Measurements from ENCODE around the gene PTPRT. TPM values are rescaled to one million over a fixed set of nuclear protein-coding genes. Genes with fewer than 3 reads are reported as not detected.

PTPRT gene
- total RNA-seq, 1 donor from 2014 or later, result 0.56 TPM

- DNase-seq (ENCODE audit: low read depth, low spot score), result no peak
- no peak overlapping the region for H3K4me3 Mint-ChIP-seq
- TF ChIP-seq CTCF (conservative IDR thresholded peaks at IDR 0.05), result no peak
- no peaks in the 10 kb centered on the region for H3K4me1 Mint-ChIP-seq
- no peaks in the 10 kb centered on the region for H3K36me3 Mint-ChIP-seq (ENCODE audit: low read depth)
- peaks cover 6% of the 10 kb centered on the region for H3K27me3 Mint-ChIP-seq (ENCODE audit: low read depth)
- no peaks in the 10 kb centered on the region for H3K9me3 Mint-ChIP-seq
- no peak overlapping the region for H3K27ac Mint-ChIP-seq (ENCODE audit: unreplicated experiment)
Observed at GRCh38 chr20:42051921-42052320, 1137.8 kb downstream of the PTPRT start.

- TF ChIP-seq CTCF (conservative IDR thresholded peaks at IDR 0.05), result no peak
- H3K27ac Mint-ChIP-seq (ENCODE audit: unreplicated experiment), result peak overlapping the region; percentile 3
- H3K27me3 Mint-ChIP-seq (ENCODE audit: low read depth), result peaks cover 9% of the 10 kb centered on the region
- no peak for DNase-seq (ENCODE audit: low read depth, low spot score)
- H3K4me3 Mint-ChIP-seq, result no peak overlapping the region
- no peaks in the 10 kb centered on the region for H3K4me1 Mint-ChIP-seq
- no peaks in the 10 kb centered on the region for H3K9me3 Mint-ChIP-seq
- no peaks in the 10 kb centered on the region for H3K36me3 Mint-ChIP-seq (ENCODE audit: low read depth)
Observed at GRCh38 chr20:42046371-42047085, 1143.2 kb downstream of the PTPRT start.

GRCh38 chr20:42043921-42044320 is 1145.8 kb downstream of the PTPRT start:
- H3K9me3 Mint-ChIP-seq, result no peaks in the 10 kb centered on the region
- DNase-seq (ENCODE audit: low read depth, low spot score), result no peak
- H3K4me3 Mint-ChIP-seq, result no peak overlapping the region
- no peaks in the 10 kb centered on the region for H3K4me1 Mint-ChIP-seq
- H3K36me3 Mint-ChIP-seq (ENCODE audit: low read depth), result no peaks in the 10 kb centered on the region
- no peak for TF ChIP-seq CTCF (conservative IDR thresholded peaks at IDR 0.05)
- peaks cover 18% of the 10 kb centered on the region for H3K27me3 Mint-ChIP-seq (ENCODE audit: low read depth)
- no peak overlapping the region for H3K27ac Mint-ChIP-seq (ENCODE audit: unreplicated experiment)

GRCh38 chr20:42041000-42041565 is 1148.6 kb downstream of the PTPRT start:
- TF ChIP-seq CTCF (conservative IDR thresholded peaks at IDR 0.05), result peak; percentile 59
- no peak for DNase-seq (ENCODE audit: low read depth, low spot score)
- H3K27ac Mint-ChIP-seq (ENCODE audit: unreplicated experiment), result no peak overlapping the region

GRCh38 chr20:42027746-42028268 is 1161.9 kb downstream of the PTPRT start:
- DNase-seq (ENCODE audit: low read depth, low spot score), result no peak
- Mint-ChIP-seq H3K27me3 (ENCODE audit: low read depth) (peaks cover 60% of the 10 kb centered on the region), H3K4me1 (no peaks in the 10 kb centered on the region), H3K4me3 (no peak overlapping the region), H3K9me3 (peaks cover 2% of the 10 kb centered on the region), H3K36me3 (ENCODE audit: low read depth) (no peaks in the 10 kb centered on the region), H3K27ac (ENCODE audit: unreplicated experiment) (no peak overlapping the region)
- peak; percentile 34 for TF ChIP-seq CTCF (conservative IDR thresholded peaks at IDR 0.05)

More at GRCh38 chr20:42041000-42041565, 1148.6 kb downstream of the PTPRT start:
- no peaks in the 10 kb centered on the region for H3K4me1 Mint-ChIP-seq
- no peaks in the 10 kb centered on the region for H3K36me3 Mint-ChIP-seq (ENCODE audit: low read depth)
- H3K4me3 Mint-ChIP-seq, result no peak overlapping the region
- H3K27me3 Mint-ChIP-seq (ENCODE audit: low read depth), result peaks cover 36% of the 10 kb centered on the region
- H3K9me3 Mint-ChIP-seq, result no peaks in the 10 kb centered on the region
